Urothelium cell line (cell line): Measurements from ENCODE around the gene KRI1.
"Not testable (repeated sequence)": the region's sequence is repeated elsewhere in the genome, so short reads cannot be mapped to it uniquely, and the experiment has no call there.

Experiments
- DNase-seq: peaks from one replicate; pipeline ENCODE4 v3.0.0; 2011; ENCODE audit warnings: low spot score, mixed read lengths
- FAIRE-seq: peaks from 2 replicates; lab custom pipeline; 2011; peaks lifted over from hg19 to GRCh38; lab: Jason Lieb, UNC

The KRI1 gene

GRCh38 chr19:10551006-10551405 lies 14.8 kb downstream of the KRI1 start:
- DNase-seq, FAIRE-seq: not testable (repeated sequence)

GRCh38 chr19:10550336-10550735 lies 15.5 kb downstream of the KRI1 start:
- DNase-seq (no peak), FAIRE-seq (no peak)

GRCh38 chr19:10549733-10550132 lies 16.1 kb downstream of the KRI1 start:
- no peak for DNase-seq
- no peak for FAIRE-seq

- DNase-seq (no peak), FAIRE-seq (no peak)
These were observed 17.0 kb downstream of the KRI1 start for GRCh38 chr19:10548746-10549276.

GRCh38 chr19:10546817-10547216 lies 19.0 kb downstream of the KRI1 start:
- DNase-seq (no peak), FAIRE-seq (no peak)

- DNase-seq (no peak), FAIRE-seq (no peak)
These were observed 21.0 kb downstream of the KRI1 start for GRCh38 chr19:10544753-10545251.

GRCh38 chr19:10544242-10544752 lies 21.5 kb downstream of the KRI1 start:
- FAIRE-seq: no peak
- DNase-seq: no peak

GRCh38 chr19:10543420-10544241 lies 22.2 kb downstream of the KRI1 start, which contains the start of gene ATG4D:
ATG4D (plus strand) TSS chr19:10543904; CDS start chr19:10544091, 187 bp downstream.
- DNase-seq (peak; percentile 90), FAIRE-seq (no peak)

- DNase-seq: no peak
- FAIRE-seq: no peak
These were observed 22.8 kb downstream of the KRI1 start for GRCh38 chr19:10543059-10543419.

- DNase-seq, FAIRE-seq: not testable (repeated sequence)
These were observed 26.8 kb downstream of the KRI1 start for GRCh38 chr19:10539016-10539415.

- DNase-seq: no peak
- FAIRE-seq: no peak
These were observed 27.4 kb downstream of the KRI1 start for GRCh38 chr19:10538204-10538983.

GRCh38 chr19:10537668-10538067 lies 28.1 kb downstream of the KRI1 start:
- DNase-seq (no peak), FAIRE-seq (no peak)

GRCh38 chr19:10535613-10536012 lies 30.2 kb downstream of the KRI1 start:
- DNase-seq (no peak), FAIRE-seq (no peak)

GRCh38 chr19:10533646-10534386 lies 32.0 kb downstream of the KRI1 start:
- no peak for DNase-seq

GRCh38 chr19:10532457-10532856 lies 33.4 kb downstream of the KRI1 start:
- FAIRE-seq (no peak), DNase-seq (no peak)

More at GRCh38 chr19:10533646-10534386, 32.0 kb downstream of the KRI1 start:
- no peak for FAIRE-seq

- not testable (repeated sequence) for FAIRE-seq
These were observed 38.9 kb downstream of the KRI1 start for GRCh38 chr19:10526887-10527286.

GRCh38 chr19:10525636-10526035 lies 40.2 kb downstream of the KRI1 start:
- DNase-seq (no peak), FAIRE-seq (no peak)

More at GRCh38 chr19:10526887-10527286, 38.9 kb downstream of the KRI1 start:
- not testable (repeated sequence) for DNase-seq

- FAIRE-seq: no peak
- DNase-seq: no peak
These were observed 42.6 kb downstream of the KRI1 start for GRCh38 chr19:10523135-10523636.

GRCh38 chr19:10521461-10522171 lies 44.2 kb downstream of the KRI1 start:
- DNase-seq (no peak), FAIRE-seq (no peak)
